OCI-LY3 (cell line): ENCODE measurements around the gene MIOX.

Source experiments
- EZH2phosphoT487 ChIP-seq: fragments of 200-600 bp; shearing (Covaris generic); IDR thresholded peaks from 2 replicates; pipeline ENCODE4 v1.6.1; 2018; ENCODE audit warnings: antibody characterized with exemption, mixed run types, low read depth
- TF ChIP-seq, protein P1 (sequence below): fragments of 200-600, 300-600 bp; sonication (generic); IDR thresholded peaks from 2 replicates; pipeline ENCODE4 v1.5.1; 2014; ENCODE audit warnings: antibody characterized with exemption, low read length, low read depth

DNA sequence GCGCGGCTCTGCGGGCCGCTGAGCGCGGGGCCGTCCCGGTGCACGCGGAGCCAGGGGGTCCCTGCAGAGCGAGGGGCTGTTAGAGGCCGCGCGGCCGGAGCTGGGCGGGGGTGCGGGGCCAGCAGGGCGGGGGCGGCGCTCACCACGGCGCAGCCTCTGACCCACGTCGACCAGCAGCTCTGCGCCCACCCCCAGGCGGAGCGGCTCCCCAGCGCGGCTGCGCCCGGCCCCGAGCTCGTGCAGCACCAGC lies 39.1 kb downstream of the MIOX start:
- TF ChIP-seq, protein P1, sequence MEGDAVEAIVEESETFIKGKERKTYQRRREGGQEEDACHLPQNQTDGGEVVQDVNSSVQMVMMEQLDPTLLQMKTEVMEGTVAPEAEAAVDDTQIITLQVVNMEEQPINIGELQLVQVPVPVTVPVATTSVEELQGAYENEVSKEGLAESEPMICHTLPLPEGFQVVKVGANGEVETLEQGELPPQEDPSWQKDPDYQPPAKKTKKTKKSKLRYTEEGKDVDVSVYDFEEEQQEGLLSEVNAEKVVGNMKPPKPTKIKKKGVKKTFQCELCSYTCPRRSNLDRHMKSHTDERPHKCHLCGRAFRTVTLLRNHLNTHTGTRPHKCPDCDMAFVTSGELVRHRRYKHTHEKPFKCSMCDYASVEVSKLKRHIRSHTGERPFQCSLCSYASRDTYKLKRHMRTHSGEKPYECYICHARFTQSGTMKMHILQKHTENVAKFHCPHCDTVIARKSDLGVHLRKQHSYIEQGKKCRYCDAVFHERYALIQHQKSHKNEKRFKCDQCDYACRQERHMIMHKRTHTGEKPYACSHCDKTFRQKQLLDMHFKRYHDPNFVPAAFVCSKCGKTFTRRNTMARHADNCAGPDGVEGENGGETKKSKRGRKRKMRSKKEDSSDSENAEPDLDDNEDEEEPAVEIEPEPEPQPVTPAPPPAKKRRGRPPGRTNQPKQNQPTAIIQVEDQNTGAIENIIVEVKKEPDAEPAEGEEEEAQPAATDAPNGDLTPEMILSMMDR: no peak
- TF ChIP-seq EZH2phosphoT487: no peak
